HCT116 (cell line): ENCODE measurements around the gene KCNJ16. TPM values are rescaled to one million over a fixed set of nuclear protein-coding genes. Genes with fewer than 3 reads are reported as not detected.

Experiments
- ATAC-seq: fragments of 200-7000 bp; cut with Tn5 transposase; 2 replicates; pipeline ENCODE4 v1.9.1; 2020; ENCODE audit warnings: mild to moderate bottlenecking, moderate library complexity
- BruUV-seq: library from RNA; stranded (reverse); fragments of 400-500 nt; replicated peaks from 2 replicates; lab custom pipeline; 2021; lab: Mats Ljungman, UMichigan
- CTCF ChIA-PET: fragments of 300-600 bp; sonication (Branson Sonifier 250); formaldehyde crosslinking; loops from one replicate; lab custom pipeline; 2021; ENCODE audit warnings: antibody characterized with exemption; lab: Charles Lee
- POLR2A ChIA-PET: fragments of 300-600, 350-600 bp; sonication (Branson Sonifier 250); formaldehyde crosslinking; loops from one replicate; lab custom pipeline; 2021; ENCODE audit warnings: antibody characterized with exemption; lab: Charles Lee
- RAD21 ChIA-PET, 2 experiments: fragments of 300-600 bp; sonication (Branson Sonifier 250); formaldehyde crosslinking; loops; one replicate each; lab custom pipeline; 2023; ENCODE audit warnings: low total read pairs in 2 of 2; ENCODE audit not compliant: uncharacterized antibody in 2 of 2, unreplicated experiment in 2 of 2, low non-redundant PET in 1 of 2; lab: Charles Lee
- DNase-seq: peaks from one replicate; pipeline ENCODE4 v3.0.0-alpha.2; 2010; ENCODE audit warnings: low read depth, low spot score
- H2AFZ ChIP-seq: fragments of 200-600 bp; shearing (Covaris generic), sonication (generic); 2 replicates; pipeline ENCODE4 v1.6.1; 2017; ENCODE audit warnings: low read depth, mixed run types, mixed read lengths, antibody characterized with exemption, low read length; ENCODE audit not compliant: poor library complexity, severe bottlenecking
- H3K27ac ChIP-seq: 2 replicates; pipeline ENCODE4 v1.5.1; 2012; ENCODE audit warnings: low read depth, low read length
- H3K27me3 ChIP-seq: fragments of 200-600 bp; sonication (generic); 2 replicates; pipeline ENCODE4 v1.6.1; 2016; ENCODE audit warnings: mixed run types, low read length, mixed read lengths; ENCODE audit not compliant: insufficient read depth
- H3K36me3 ChIP-seq, 2 experiments: fragments of 200-500 bp in 1 of 2; fragments of 200-600 bp in 1 of 2; sonication (Bioruptor generic) in 1 of 2; sonication (generic) in 1 of 2; 2 replicates each; pipeline versions ENCODE4 v1.5.1 to v1.6.1; 2014 to 2016; ENCODE audit warnings: low read length in 2 of 2, inconsistent platforms in 1 of 2, mixed read lengths in 1 of 2, mixed run types in 1 of 2; ENCODE audit not compliant: insufficient read depth in 2 of 2, control insufficient read depth in 1 of 2
- H3K4me1 ChIP-seq, 2 experiments: fragments of 200-600 bp in 1 of 2; sonication (generic) in 1 of 2; 2 replicates each; pipeline versions ENCODE4 v1.5.1 to v1.6.1; 2012 to 2017; ENCODE audit warnings: low read length in 2 of 2, inconsistent platforms in 1 of 2, mild to moderate bottlenecking in 1 of 2, mixed read lengths in 1 of 2, mixed run types in 1 of 2, moderate library complexity in 1 of 2; ENCODE audit not compliant: insufficient read depth in 2 of 2, control insufficient read depth in 1 of 2
- H3K4me2 ChIP-seq: fragments of 200-600 bp; sonication (generic); 2 replicates; pipeline ENCODE4 v1.6.1; 2017; ENCODE audit warnings: mixed run types, low read length, mixed read lengths
- H3K4me3 ChIP-seq, 2 experiments: fragments of 200-600 bp in 1 of 2; sonication (generic) in 1 of 2; replicated peaks in 1 of 2; 2 replicates each; pipeline ENCODE4 v1.5.1; 2011 to 2016; ENCODE audit warnings: low read length in 2 of 2, control low read depth in 1 of 2, low read depth in 1 of 2, mild to moderate bottlenecking in 1 of 2, mixed read lengths in 1 of 2, mixed run types in 1 of 2
- H3K79me2 ChIP-seq: fragments of 200-600 bp; sonication (generic); 2 replicates; pipeline ENCODE4 v1.6.1; 2017; ENCODE audit warnings: mild to moderate bottlenecking, mixed run types, low read length, moderate library complexity, mixed read lengths; ENCODE audit not compliant: insufficient read depth
- H3K9ac ChIP-seq: fragments of 200-600 bp; sonication (generic); 2 replicates; pipeline ENCODE4 v1.6.1; 2016; ENCODE audit warnings: low read length, mixed read lengths
- H3K9me2 ChIP-seq: fragments of 200-600 bp; sonication (generic), shearing (Covaris generic); 2 replicates; pipeline ENCODE4 v1.6.1; 2017; ENCODE audit warnings: mixed run types, mild to moderate bottlenecking, moderate library complexity; ENCODE audit not compliant: insufficient read depth
- H3K9me3 ChIP-seq, 2 experiments: fragments of 200-500 bp in 1 of 2; fragments of 200-600 bp in 1 of 2; sonication (Bioruptor generic) in 1 of 2; sonication (generic) in 1 of 2; 2 replicates each; pipeline ENCODE4 v1.6.1; 2014 to 2017; ENCODE audit warnings: low read length in 2 of 2, mixed read lengths in 2 of 2, inconsistent platforms in 1 of 2, low read depth in 1 of 2, mild to moderate bottlenecking in 1 of 2, mixed run types in 1 of 2, moderate library complexity in 1 of 2; ENCODE audit not compliant: control insufficient read depth in 1 of 2, insufficient read depth in 1 of 2
- H4K20me1 ChIP-seq: fragments of 200-600 bp; sonication (generic), shearing (Covaris generic); 2 replicates; pipeline ENCODE4 v1.6.1; 2017; ENCODE audit warnings: mixed run types, mild to moderate bottlenecking, moderate library complexity; ENCODE audit not compliant: insufficient read depth
- CEBPB ChIP-seq: IDR thresholded peaks from 2 replicates; pipeline ENCODE4 v1.6.1; 2012; ENCODE audit warnings: low read depth
- EGR1 ChIP-seq: IDR thresholded peaks from 2 replicates; pipeline ENCODE4 v1.6.1; 2012; ENCODE audit warnings: low read depth
- EZH2 ChIP-seq: fragments of 200-600 bp; sonication (generic); IDR thresholded peaks from 2 replicates; pipeline ENCODE4 v1.6.1; 2017; ENCODE audit warnings: antibody characterized with exemption, mixed run types
- EZH2phosphoT487 ChIP-seq: fragments of 200-600 bp; IDR thresholded peaks from 2 replicates; pipeline ENCODE4 v1.6.1; 2018; ENCODE audit warnings: antibody characterized with exemption, borderline replicate concordance
- FOSL1 ChIP-seq: IDR thresholded peaks from 2 replicates; pipeline ENCODE4 v1.6.1; 2012; ENCODE audit warnings: low read depth
- JUND ChIP-seq: IDR thresholded peaks from 2 replicates; pipeline ENCODE4 v1.6.1; 2012
- MAX ChIP-seq: IDR thresholded peaks from 2 replicates; pipeline ENCODE4 v1.6.1; 2012
- POLR2AphosphoS5 ChIP-seq: IDR thresholded peaks from 2 replicates; pipeline ENCODE4 v1.6.1; 2011; ENCODE audit warnings: mild to moderate bottlenecking, low read depth, low read length, moderate library complexity
- RAD21 ChIP-seq: IDR thresholded peaks from 2 replicates; pipeline ENCODE4 v1.6.1; 2012; ENCODE audit warnings: low read depth, mild to moderate bottlenecking
- REST ChIP-seq: IDR thresholded peaks from 2 replicates; pipeline ENCODE4 v1.6.1; 2012; ENCODE audit warnings: low read depth
- SIN3A ChIP-seq: IDR thresholded peaks from 2 replicates; pipeline ENCODE4 v1.6.1; 2012; ENCODE audit warnings: low read depth
- SP1 ChIP-seq: IDR thresholded peaks from 2 replicates; pipeline ENCODE4 v1.6.1; 2012; ENCODE audit warnings: low read depth
- TCF7L2 ChIP-seq: IDR thresholded peaks from 2 replicates; pipeline ENCODE4 v1.7.0; 2011; ENCODE audit warnings: borderline replicate concordance, inconsistent platforms; ENCODE audit not compliant: insufficient read depth, insufficient read length; ENCODE audit errors: extremely low read depth
- ZFX ChIP-seq: fragments of 450-650 bp; IDR thresholded peaks from 2 replicates; pipeline ENCODE4 v1.6.1; 2017
- ZNF274 ChIP-seq: fragments of 200-500 bp; sonication (Bioruptor generic); IDR thresholded peaks from 2 replicates; pipeline ENCODE4 v1.6.1; 2014; ENCODE audit warnings: mild to moderate bottlenecking, low read depth, low read length, inconsistent platforms
- intact Hi-C: fragments of 100-400 bp; cut with micrococcal nuclease; formaldehyde crosslinking; loops from 2 replicates; pipeline ENCODE4 v1.10.0; 2022
- total RNA-seq: library from RNA; stranded (reverse); gene quantifications from one replicate; pipeline ENCODE4 v1.2.1, GENCODE V29; 2021; ENCODE audit not compliant: unreplicated experiment

KCNJ16 gene
- total RNA-seq, 1 experiment from 2014 or later = not detected

GRCh38 chr17:70106551-70106950 lies 31.5 kb downstream of the KCNJ16 start:
- ChIA-PET CTCF (no interaction called here), POLR2A (no interaction called here), RAD21 (no interaction called here)
- DNase-seq = no peak
- Histone ChIP-seq H4K20me1 (no peaks in the 10 kb centered on the region), H3K27me3 (no peaks in the 10 kb centered on the region), H3K79me2 (no peaks in the 10 kb centered on the region), H3K4me2 (no peak overlapping the region), H3K9me3 (peaks cover 9 to 11% of the 10 kb centered on the region in 2 experiments; a peak in 2 of 4 replicates), H3K27ac (no peak overlapping the region), H3K36me3 (no peaks in the 10 kb centered on the region), H3K9ac (no peak overlapping the region), H3K9me2 (no peaks in the 10 kb centered on the region), H2AFZ (no peak overlapping the region), H3K4me1 (no peaks in the 10 kb centered on the region), H3K4me3 (no peak overlapping the region)
- intact Hi-C loops = no loop called here
- TF ChIP-seq REST (no peak), ZNF274 (no peak), SP1 (no peak), TCF7L2 (no peak), ZFX (no peak)
- ATAC-seq = no peak
- no TSS peak for BruUV-seq

GRCh38 chr17:70107441-70107840 lies 32.4 kb downstream of the KCNJ16 start:
- no TSS peak for BruUV-seq
- H3K4me2 ChIP-seq = no peak overlapping the region
- H3K9me3 ChIP-seq = peaks cover 8 to 11% of the 10 kb centered on the region in 2 experiments; a peak in 2 of 4 replicates
- RAD21 ChIA-PET = no interaction called here
- H2AFZ ChIP-seq = no peak overlapping the region
- CTCF ChIA-PET = no interaction called here
- POLR2A ChIA-PET = no interaction called here
- DNase-seq (no peak), ATAC-seq (no peak)
- H3K4me1 ChIP-seq = no peaks in the 10 kb centered on the region
- no peaks in the 10 kb centered on the region for H4K20me1 ChIP-seq
- H3K27me3 ChIP-seq = no peaks in the 10 kb centered on the region
- intact Hi-C loops = no loop called here
- no peak overlapping the region for H3K9ac ChIP-seq
- H3K36me3 ChIP-seq = no peaks in the 10 kb centered on the region
- H3K27ac ChIP-seq = no peak overlapping the region
- H3K9me2 ChIP-seq = no peaks in the 10 kb centered on the region
- no peak overlapping the region for H3K4me3 ChIP-seq
- no peaks in the 10 kb centered on the region for H3K79me2 ChIP-seq
- TF ChIP-seq RAD21 = no peak
- TF ChIP-seq EZH2phosphoT487 = no peak
- no peak for TF ChIP-seq ZNF274
- TF ChIP-seq EGR1 = no peak
- no peak for TF ChIP-seq EZH2
- no peak for TF ChIP-seq POLR2AphosphoS5
- no peak for TF ChIP-seq TCF7L2
- TF ChIP-seq FOSL1 = no peak
- no peak for TF ChIP-seq MAX
- no peak for TF ChIP-seq REST
- no peak for TF ChIP-seq JUND
- no peak for TF ChIP-seq CEBPB
- no peak for TF ChIP-seq SIN3A
